Measurements from ENCODE around the gene ZSWIM8.

- TF ChIP-seq, protein P1, sequence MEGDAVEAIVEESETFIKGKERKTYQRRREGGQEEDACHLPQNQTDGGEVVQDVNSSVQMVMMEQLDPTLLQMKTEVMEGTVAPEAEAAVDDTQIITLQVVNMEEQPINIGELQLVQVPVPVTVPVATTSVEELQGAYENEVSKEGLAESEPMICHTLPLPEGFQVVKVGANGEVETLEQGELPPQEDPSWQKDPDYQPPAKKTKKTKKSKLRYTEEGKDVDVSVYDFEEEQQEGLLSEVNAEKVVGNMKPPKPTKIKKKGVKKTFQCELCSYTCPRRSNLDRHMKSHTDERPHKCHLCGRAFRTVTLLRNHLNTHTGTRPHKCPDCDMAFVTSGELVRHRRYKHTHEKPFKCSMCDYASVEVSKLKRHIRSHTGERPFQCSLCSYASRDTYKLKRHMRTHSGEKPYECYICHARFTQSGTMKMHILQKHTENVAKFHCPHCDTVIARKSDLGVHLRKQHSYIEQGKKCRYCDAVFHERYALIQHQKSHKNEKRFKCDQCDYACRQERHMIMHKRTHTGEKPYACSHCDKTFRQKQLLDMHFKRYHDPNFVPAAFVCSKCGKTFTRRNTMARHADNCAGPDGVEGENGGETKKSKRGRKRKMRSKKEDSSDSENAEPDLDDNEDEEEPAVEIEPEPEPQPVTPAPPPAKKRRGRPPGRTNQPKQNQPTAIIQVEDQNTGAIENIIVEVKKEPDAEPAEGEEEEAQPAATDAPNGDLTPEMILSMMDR (IDR thresholded peaks at IDR 0.05): no peak
- TF ChIP-seq POLR2AphosphoS5 (IDR thresholded peaks at IDR 0.05) (no peak), POLR2A (IDR thresholded peaks at IDR 0.05; ENCODE audit: low read depth) (no peak)
These were observed 3.7 kb downstream of the ZSWIM8 start for GRCh38 chr10:73788864-73789658.

Measured in esophagus muscularis mucosa (tissue), 3 donors.